Cardiac muscle cell (in vitro differentiated cells and primary cell): ENCODE measurements around the gene FNDC3A. TPM values are rescaled to one million over a fixed set of nuclear protein-coding genes. Genes with fewer than 3 reads are reported as not detected.

Experiments used
- DNase-seq, 2 donors: peaks; one replicate each; pipeline versions ENCODE4 v3.0.0 to v3.0.0-alpha.2; 2010 to 2017; ENCODE audit warnings: low read depth in 1 of 2, low spot score in 1 of 2
- H3K27ac ChIP-seq: fragments of 200-600 bp; sonication (generic); 2 replicates; pipeline ENCODE4 v1.5.1; 2016
- H3K27me3 ChIP-seq: fragments of 200-600 bp; sonication (generic); 2 replicates; pipeline ENCODE4 v1.6.0; 2016; ENCODE audit warnings: control low read depth
- H3K36me3 ChIP-seq: fragments of 200-600 bp; sonication (generic); 2 replicates; pipeline ENCODE4 v1.5.1; 2016; ENCODE audit warnings: control low read depth
- H3K4me1 ChIP-seq: fragments of 200-600 bp; sonication (generic); 2 replicates; pipeline ENCODE4 v1.8.1; 2017; ENCODE audit warnings: low read depth, mild to moderate bottlenecking, mixed run types
- H3K4me3 ChIP-seq: fragments of 200-600 bp; sonication (generic); 2 replicates; pipeline ENCODE4 v1.5.1; 2016; ENCODE audit warnings: mild to moderate bottlenecking
- H3K9me3 ChIP-seq: fragments of 200-600 bp; sonication (generic); 2 replicates; pipeline ENCODE4 v1.5.1; 2017; ENCODE audit warnings: low read depth, mild to moderate bottlenecking, control low read depth
- polyA plus RNA-seq: library from polyadenylated mRNA; unstranded; fragments of >200 nt; fragmentation: Nextera tagmentation; extraction: Ambion mirVana; gene quantifications from 2 replicates; pipeline ENCODE4 v1.2.1, GENCODE V29; 2016
- total RNA-seq: library from RNA; depleted of rRNA; stranded (reverse); fragments of >200 nt; gene quantifications from 2 replicates; pipeline ENCODE4 v1.2.3, GENCODE V29; 2016
- TF ChIP-seq, protein P1 (sequence below): IDR thresholded peaks from 2 replicates; pipeline ENCODE4 v1.5.1; 2012; ENCODE audit warnings: low read depth, mild to moderate bottlenecking, low read length

The FNDC3A gene
- total and polyA plus RNA-seq, 2 experiments from 2014 or later = 18.6 to 28.4 TPM

DNA sequence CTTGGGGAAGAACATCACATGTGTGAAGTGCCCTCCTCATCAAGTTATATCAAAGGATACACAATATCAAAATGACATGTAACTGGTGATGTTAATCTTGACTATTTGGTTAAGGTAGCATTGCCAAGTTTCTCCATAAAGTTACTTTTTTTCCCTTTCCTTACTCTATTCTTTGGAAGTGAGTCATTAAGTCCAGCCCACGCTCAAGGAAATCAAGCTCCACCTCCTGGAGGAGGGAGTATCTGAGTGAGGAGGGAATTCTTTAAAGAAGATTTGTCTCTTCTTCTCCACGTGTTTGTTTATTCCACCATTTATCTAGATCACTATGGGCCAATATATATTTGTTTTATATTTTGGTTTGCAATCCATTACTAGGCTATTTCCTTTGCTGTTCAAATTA, 33.6 kb upstream of the FNDC3A start:
- H3K36me3 ChIP-seq = no peaks in the 10 kb centered on the region
- no peak overlapping the region for H3K27ac ChIP-seq
- TF ChIP-seq, protein P1, sequence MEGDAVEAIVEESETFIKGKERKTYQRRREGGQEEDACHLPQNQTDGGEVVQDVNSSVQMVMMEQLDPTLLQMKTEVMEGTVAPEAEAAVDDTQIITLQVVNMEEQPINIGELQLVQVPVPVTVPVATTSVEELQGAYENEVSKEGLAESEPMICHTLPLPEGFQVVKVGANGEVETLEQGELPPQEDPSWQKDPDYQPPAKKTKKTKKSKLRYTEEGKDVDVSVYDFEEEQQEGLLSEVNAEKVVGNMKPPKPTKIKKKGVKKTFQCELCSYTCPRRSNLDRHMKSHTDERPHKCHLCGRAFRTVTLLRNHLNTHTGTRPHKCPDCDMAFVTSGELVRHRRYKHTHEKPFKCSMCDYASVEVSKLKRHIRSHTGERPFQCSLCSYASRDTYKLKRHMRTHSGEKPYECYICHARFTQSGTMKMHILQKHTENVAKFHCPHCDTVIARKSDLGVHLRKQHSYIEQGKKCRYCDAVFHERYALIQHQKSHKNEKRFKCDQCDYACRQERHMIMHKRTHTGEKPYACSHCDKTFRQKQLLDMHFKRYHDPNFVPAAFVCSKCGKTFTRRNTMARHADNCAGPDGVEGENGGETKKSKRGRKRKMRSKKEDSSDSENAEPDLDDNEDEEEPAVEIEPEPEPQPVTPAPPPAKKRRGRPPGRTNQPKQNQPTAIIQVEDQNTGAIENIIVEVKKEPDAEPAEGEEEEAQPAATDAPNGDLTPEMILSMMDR = no peak
- DNase-seq = peak in 1 of 2 donors; percentile 54
- H3K4me1 ChIP-seq = peaks cover 3% of the 10 kb centered on the region
- no peaks in the 10 kb centered on the region for H3K27me3 ChIP-seq
- H3K9me3 ChIP-seq = no peaks in the 10 kb centered on the region
- H3K4me3 ChIP-seq = no peak overlapping the region

DNA sequence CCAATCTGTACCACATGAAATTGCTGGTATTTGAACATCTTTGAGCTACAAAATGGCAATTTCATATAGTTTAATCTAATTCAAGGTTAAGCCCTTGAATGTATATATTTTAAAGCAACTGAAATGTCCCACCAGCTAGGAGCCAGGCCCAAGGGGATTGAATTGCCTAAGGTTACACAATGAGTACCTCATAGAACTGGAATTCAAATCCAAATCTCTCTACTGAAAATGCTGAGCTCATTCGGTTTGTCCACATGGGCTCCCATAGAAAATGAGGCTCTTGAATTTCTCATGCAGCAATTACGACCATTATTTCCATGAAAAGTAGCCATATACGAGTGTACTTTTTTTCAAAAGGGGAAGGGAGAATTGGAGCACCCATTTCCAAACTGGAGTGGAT, 31.5 kb upstream of the FNDC3A start:
- Histone ChIP-seq H3K36me3 (no peaks in the 10 kb centered on the region), H3K4me1 (peaks cover 3% of the 10 kb centered on the region), H3K9me3 (no peaks in the 10 kb centered on the region), H3K27ac (no peak overlapping the region), H3K27me3 (no peaks in the 10 kb centered on the region), H3K4me3 (no peak overlapping the region)
- TF ChIP-seq, protein P1 = no peak
- peak in 1 of 2 donors; percentile 11 for DNase-seq

DNA sequence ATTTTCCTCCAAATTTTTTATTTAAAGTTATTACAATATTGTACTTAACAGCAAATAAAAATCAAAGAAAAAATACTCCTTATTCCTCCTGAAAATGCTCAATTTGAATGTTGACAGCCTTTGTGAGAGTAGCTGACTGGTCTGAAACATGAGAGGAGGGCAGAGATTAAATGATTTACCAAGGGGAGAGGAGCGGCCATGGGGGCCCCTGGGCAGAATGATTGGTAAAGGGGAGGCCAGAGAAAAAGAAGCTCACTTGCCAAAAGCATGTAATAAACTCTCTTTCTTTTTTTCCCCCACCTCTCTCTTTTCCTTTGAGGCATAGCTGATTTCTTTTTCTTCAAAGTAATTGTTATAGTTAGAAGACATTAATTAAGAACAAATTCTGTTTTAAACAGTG, 30.1 kb upstream of the FNDC3A start:
- H3K27ac ChIP-seq = no peak overlapping the region
- H3K27me3 ChIP-seq = peaks cover 11% of the 10 kb centered on the region
- no peaks in the 10 kb centered on the region for H3K9me3 ChIP-seq
- no peaks in the 10 kb centered on the region for H3K36me3 ChIP-seq
- peaks cover 3% of the 10 kb centered on the region for H3K4me1 ChIP-seq
- TF ChIP-seq, protein P1 = no peak
- no peak overlapping the region for H3K4me3 ChIP-seq
- DNase-seq = no peak

DNA sequence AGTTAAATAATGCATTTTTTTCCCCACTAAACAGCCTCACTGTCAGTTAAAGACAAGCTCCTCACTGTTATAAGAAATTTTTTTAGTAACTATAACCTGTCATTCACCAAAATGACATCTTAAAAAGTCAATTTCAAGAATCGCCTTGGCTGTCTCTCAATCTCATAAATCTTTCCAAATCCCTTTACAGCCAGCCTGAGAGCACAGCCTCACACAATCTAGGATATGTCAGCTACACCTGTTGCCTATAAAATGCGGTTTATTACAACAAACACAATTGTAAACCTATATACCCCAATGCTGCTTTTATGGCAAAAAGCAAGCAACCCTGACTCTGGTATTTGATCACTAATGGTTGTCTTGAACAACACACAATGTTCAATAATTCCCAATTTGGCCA, 29.5 kb upstream of the FNDC3A start:
- Histone ChIP-seq H3K4me1 (peaks cover 3% of the 10 kb centered on the region), H3K27ac (no peak overlapping the region), H3K27me3 (peaks cover 17% of the 10 kb centered on the region), H3K36me3 (no peaks in the 10 kb centered on the region), H3K9me3 (no peaks in the 10 kb centered on the region), H3K4me3 (no peak overlapping the region)
- TF ChIP-seq, protein P1 = no peak
- DNase-seq = no peak

DNA sequence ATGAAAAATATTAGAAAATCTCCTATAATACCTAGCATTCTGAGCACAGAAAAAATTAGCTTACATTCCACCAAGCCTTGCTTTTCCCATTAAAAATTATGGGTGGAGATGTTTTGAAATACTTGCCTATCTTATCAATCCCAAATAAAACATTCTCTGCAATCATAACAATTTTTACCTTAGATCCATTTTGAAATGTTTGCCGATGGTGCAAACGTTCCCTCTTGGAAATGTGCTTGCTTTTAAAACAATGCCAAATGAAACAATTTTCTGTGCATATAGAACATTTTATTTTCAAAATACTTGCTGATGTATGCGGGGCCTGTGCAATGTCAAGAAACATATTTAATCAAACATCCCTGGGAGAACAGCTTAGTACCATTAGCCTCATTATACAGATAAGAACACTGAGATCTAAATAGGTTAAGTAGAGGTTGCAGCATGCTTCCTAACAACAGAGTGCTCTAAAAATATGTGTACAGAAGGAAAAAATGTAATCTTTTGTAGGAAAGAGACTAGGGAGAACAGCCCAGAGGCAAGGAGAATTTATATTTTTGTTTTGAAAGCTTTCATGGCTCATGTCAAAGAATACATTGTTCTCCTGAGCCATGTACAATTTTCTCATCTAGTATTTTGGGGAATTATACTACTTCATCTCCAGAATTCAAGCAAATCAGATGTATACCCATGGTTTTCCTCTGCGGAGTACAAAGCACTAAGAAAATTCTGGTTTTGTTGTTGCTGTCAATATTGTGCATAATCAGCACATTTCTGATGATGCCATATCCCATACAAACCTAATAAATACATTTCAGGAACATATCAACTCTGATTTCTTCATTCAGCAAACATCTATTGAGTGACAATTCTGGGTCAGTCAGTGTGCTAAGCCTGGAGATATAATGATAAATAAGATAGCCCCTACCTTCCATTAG, 25.9 kb upstream of the FNDC3A start:
- Histone ChIP-seq H3K27ac (no peak overlapping the region), H3K27me3 (peaks cover 40% of the 10 kb centered on the region), H3K36me3 (no peaks in the 10 kb centered on the region), H3K4me3 (no peak overlapping the region), H3K9me3 (no peaks in the 10 kb centered on the region), H3K4me1 (peaks cover 3% of the 10 kb centered on the region)
- TF ChIP-seq, protein P1 = no peak
- peak in 1 of 2 donors; percentile 4 for DNase-seq
